Measurements from ENCODE around the gene RLBP1. TPM values are rescaled to one million over a fixed set of nuclear protein-coding genes. Genes with fewer than 3 reads are reported as not detected.

RLBP1 gene
- total RNA-seq, 1 donor from 2014 or later: not detected

DNA sequence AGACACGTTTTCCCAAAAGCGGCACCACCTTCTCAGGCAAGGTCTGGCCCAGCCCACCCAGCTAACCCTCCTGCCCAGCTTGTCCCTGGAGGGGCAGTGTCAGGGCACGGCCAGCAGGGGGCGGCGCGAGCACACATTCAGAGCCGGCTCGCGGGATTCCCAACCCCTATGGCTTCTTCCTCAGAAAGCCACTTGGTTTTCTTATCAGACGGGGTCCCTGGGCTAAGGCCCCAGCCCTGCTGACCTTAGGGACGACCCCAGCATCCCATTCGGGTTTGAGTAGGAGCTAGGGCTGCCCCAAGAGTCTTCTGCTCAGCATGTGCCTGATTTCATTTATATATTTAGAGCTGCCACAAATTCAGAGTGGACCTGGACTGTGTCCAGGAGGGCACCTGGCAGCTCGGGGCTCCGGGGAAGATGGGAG is 14.5 kb downstream of the RLBP1 start:
- peak; percentile 64 for DNase-seq (ENCODE audit: low spot score)

DNA sequence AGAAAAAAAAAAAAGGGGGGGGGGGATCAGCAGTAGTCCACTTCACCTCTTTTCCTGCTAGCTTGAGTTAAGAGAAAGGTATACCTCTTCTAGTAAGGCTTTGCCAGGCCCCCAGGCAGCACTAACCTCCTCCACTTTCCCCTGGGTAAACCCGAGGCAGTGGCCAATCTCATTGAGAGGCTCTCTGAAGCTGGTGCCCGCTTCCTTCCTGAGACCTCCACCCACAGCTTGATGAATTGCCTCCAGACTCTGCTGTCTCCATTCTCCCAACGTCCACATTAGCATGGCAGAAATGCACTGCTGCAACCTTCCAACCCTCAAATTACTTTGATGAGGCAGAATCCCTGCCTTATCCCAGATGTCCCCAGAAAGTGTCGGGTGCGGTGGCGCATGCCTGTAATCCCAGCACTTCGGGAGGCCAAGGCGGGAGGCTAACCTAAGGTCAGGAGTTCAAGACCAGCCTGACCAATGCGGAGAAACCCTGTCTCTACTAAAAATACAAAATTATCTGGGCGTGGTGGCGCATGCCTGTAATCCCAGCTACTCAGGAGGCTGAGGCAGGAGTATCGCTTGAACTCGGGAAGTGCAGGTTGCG is 15.3 kb downstream of the RLBP1 start:
- no peak for DNase-seq (ENCODE audit: low spot score)

DNA sequence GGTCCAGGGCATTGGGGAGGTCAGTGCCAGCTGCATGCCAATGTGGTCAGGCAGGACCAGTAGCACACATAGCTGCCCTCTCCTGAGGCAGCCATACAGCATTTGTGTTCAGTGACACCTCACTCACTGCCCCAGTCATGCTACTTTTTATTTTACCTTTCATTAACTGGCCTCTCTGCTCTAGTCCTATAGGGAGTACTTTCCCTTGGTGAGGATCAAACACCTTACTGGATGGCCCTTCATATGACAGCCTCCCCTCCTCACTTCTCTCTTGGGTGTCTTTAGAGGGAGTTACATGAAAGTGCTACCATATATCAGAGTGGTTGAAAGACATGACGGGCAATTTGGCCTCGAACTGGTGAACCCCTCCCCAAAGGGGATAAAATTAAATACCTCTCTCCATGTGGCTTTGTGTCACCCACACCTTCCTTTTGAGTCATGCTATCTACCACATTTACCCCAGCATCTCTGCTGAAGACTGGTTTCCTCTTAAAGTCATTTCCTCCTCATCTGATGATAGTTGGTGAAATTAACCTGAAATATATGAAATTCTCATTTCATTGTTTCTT is 17.6 kb downstream of the RLBP1 start:
- no peak for DNase-seq (ENCODE audit: low spot score)

DNA sequence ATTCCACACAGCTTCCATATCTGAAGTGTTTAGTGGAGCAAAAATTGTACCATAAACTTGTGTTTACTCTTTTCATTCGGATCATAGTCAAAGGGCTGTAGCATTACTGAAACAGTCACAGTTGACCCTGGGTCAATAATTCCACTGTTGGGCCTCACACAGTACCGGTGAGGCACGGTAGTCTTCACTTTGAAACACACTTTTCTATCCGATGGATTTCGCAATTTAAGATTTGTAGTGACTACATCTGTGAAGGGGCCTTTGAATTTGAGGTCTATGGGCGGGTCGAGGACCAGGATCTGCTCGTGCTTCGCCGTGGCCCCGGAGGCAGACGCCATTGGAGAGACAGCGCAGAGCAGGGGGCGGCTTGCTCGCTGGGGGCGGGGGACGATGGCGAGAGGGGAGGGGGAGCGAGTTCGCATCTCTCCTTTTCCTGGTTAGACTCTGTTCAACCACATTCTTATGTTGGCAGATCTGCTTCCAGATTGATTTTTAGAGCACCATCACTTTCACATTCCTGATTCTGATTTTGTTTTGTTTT is 19.8 kb downstream of the RLBP1 start:
- no peak for DNase-seq (ENCODE audit: low spot score)

DNA sequence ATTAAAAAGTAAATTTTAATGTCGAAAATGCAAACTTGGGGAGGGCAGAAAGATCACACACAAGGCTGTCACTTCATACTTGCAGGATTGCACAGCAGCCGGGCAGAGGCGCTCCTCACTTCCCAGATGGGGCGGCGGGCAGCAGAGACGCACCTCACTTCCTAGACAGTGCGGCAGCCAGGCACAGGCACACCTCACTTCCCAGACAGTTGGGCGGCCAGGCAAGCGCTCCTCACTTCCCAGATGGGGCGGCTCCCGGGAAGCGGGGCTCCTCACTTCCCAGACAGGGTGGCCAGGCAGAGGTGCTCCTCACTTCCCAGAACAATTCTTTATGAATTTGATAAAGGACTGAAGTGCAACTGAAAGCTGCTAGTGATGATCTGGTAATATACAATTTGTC is 21.2 kb downstream of the RLBP1 start:
- no peak for DNase-seq (ENCODE audit: low spot score)

DNA sequence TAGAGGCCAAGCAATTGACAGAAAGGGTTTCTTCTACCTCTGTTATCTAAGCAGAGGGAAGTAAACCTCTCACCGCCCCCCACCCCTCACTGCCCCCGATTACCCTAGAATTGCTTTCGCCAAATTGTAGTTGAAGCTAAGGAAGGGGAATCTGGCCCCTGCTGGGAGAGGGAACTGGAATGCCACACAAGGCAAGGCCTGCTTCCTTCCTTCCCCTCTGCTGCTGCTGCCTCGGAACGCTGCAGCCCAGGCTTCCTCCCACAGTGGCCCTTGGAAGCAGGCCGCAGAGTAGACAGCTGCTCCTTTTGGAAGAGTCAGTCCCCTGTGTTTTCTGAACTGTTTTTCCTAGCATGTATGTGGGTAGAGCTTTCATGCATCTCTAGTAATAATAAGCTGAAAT is 21.6 kb downstream of the RLBP1 start:
- DNase-seq (ENCODE audit: low spot score): no peak

DNA sequence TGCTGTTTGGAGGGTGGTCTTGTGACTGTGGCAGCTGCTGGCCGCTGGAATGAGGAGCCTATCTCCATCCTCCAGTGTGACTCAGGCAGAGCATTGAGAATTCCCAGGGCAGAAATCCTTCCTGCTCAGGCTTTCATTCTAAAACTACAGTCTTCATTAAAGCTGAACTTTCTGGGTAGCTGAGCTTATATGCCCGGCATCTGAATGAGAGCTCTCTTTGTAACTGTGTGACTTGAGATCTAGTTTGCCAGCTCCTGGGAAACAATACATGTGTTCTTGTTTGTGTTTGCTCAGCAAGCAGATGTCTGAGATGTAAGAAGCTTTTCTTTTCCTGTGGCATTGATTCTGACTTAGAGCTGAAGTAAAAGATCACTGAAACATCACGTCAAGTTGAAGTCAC is 22.4 kb downstream of the RLBP1 start:
- no peak for DNase-seq (ENCODE audit: low spot score)

DNA sequence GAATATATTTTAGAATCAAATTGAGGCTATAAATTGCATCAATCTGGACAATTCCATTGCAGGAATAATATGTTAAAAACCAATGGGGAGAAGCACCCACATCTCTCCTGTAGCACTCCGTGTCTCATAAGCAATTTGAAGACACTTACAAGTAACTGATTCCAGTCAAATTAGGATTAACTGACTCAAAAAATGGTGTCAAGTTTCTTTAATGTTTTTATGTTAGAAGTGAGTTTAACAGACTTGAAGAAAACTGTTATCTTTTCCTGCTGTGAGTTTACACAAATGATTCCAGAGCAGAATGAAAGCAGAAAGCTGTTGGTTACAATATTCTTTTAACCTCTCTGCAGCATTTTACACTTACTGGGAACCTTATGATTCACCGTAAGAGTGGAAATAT is 23.2 kb downstream of the RLBP1 start:
- no peak for DNase-seq (ENCODE audit: low spot score)

DNA sequence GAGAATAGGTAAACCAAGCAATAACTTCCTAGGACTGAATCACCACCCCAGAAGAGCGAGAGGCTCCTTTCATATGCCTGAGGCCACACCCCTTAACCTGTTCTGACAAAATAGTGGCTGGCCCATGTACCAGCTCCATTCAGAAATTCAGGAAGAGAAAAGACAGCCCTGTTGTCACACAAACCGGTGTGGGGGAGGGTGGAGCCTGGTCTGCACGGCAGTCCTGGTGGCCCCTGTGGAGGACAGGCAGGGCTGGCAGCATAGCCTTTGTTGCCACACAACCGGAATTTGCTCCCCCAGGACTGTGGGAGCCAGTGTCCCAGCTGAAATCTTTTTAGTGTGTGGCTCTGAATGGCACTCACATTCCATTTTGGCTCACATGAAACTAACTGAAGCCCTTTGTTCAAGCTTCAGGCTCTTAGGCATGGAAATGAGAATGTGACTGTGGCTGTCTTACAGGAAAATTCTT is 23.8 kb downstream of the RLBP1 start:
- peak; percentile 69 for DNase-seq (ENCODE audit: low spot score)

DNA sequence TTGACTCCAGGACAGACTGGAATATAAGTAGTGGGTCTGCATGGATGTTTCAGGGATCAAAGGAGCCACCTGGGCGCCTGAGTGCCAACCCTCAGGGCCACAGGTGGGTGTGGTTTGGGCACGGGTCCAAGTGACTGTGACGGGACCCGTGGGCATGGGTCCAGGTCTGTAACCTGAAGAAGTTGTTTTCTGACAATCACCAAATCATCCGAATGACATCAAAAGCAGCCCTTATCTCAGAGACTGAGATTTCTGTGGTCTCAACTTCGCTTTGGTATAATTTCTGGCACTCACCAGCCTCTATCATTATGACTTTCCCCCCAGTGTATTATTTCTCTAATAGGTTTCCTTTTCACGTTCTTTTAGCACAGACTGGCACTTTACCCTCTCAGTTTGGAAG is 24.4 kb downstream of the RLBP1 start:
- no peak for DNase-seq (ENCODE audit: low spot score)

DNA sequence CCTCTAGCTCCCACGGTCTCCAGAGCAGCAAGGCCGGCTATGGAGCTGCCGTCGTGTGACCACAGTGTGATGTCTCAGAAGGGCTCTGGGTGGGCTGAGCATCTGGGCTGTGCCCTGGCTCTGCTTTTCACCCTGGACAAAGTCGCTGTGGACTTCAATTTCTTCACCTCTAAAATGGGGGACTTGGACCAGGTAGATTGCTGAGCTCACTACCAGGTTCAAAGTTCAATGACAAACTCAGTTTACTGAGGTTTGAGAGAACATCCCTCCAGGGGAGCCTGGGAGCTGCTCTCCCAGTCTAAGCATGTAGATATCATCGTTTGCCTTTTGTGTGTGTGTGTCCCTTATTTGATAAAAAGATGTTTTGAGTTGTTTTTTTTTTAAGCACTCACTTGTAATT is 25.1 kb downstream of the RLBP1 start:
- DNase-seq (ENCODE audit: low spot score): no peak

DNA sequence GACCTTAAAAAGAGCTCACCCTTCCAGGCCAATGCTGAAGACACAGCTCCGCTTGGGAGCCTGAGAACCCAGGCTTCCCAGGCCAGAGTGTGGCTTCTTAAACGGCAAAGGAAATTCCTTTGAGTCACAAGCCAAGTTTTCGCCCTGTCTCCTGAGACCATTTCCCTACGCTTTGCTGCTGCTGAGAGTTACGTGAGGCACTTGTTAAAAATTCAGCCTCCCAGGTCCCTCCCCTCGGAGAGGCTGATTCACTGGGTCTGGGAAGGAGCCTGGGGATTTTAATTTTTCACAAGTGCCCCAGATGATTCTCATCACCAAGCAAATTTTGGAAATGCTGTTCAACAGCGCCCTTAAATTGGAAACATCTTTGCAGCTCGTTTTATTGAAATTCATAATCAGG is 25.5 kb downstream of the RLBP1 start:
- DNase-seq (ENCODE audit: low spot score): no peak

DNA sequence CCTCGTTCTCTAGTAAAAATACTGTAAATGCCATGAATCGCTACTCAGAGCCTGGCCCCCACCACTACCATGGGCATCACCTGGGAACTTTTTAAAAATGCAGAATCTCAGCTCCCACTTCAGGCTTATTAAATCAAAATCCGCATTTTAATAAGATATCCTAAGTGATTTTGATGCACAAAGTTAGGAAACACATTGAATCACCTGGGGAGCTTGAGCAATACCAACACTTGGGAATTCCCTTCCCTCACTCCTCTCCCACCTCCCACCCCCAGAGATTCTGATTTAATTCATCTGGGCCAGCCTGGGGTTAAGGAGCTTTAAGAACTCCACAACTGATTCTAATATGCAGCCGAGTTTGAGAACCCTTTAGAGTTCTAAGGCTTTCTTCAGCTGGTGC is 26.8 kb downstream of the RLBP1 start:
- no peak for DNase-seq (ENCODE audit: low spot score)

DNA sequence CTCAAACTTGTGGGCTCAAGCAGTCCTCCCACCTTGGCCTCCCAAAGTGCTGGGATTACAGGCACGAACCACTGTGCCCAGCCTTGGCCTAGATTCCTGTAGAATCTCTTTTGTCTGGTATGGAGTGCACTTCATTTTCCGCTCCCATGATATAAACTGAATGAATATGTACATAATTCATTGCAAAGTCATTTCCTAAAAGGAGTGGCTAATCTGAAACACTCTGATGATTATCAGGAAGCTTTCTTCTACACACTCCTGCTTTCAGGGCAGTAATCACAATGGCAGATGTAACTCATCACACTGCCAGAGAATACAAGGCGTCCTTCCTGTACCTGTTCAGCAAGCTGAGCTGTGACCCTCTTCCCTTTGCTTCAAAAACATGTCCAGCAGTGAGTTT is 28.6 kb downstream of the RLBP1 start:
- no peak for DNase-seq (ENCODE audit: low spot score)

DNA sequence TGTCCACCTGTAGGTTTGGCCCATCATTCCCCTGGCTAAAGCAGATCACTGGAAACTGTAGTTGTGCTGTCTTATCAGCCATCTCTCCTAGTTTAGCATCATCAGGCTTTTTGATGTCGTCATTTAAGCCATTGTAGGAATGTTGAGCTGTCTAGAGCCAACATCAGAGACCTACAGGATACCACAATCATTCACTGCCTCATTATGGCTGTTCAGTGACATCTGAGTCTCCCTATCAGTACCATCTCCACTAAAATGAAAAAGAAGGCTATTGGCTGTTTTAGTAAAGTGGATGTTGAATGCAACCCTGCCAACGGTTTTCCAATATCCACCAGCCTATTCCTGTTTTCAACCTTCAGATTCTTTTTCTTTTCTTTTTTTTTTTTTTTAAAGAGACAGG is 29.2 kb downstream of the RLBP1 start:
- DNase-seq (ENCODE audit: low spot score): no peak

DNA sequence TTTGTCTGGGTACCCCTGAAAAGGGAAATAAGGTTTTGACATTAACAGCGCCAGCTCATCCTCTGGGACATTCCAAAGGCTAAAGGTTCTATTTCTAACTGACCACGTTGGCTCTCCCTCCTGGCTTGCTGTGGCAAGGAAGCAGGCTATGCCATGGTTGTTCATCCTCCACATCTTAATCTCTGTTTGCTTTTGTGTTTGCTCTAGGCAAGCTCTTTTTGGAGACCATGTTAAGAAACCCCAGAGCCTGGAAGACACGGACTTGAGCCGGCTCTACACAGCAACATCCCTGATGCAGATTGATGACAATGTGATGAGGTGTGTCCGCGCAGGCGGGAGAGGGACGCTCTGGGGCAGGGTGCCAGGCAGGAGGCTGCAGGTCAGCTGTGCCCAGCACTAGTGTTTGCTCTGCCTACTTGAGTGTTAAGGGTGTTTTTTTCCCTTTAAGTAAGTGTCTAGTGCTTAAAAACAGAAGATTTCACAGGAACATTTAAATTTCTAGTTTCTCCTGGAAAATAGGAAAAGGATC is 33.3 kb downstream of the RLBP1 start:
- DNase-seq (ENCODE audit: low spot score): no peak

DNA sequence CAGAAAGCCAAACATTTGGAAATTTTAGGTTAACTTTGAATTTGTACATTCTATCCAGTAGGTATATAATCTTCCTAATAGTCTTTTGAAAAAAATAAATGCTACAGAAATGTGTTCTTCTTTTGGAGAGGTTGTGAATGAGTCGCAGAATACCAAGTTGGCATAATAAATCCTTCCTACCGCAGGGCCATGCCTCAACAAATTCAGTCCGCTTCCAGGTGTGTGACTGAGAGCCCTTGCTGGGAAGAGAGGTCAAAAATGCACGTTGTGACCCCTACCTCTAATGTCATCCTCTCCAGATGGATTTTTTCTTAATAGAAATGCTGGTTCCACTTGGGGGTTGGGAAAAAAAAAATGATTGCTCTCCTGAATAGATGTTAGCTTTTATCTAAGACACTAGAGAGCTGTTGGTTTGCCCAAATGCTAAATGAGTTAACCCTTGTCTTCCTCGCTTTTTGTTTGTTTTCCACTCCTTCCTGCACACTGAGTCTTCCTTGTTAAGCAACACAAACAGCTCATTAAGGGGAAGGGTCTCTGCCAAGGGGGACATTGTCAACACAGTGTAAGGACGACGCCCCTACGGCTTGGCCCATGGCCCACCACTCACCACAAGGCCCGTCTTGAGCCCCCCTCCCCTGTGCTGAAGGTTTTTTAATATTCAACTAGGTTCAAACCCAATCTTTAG is 33.9 kb downstream of the RLBP1 start:
- no peak for DNase-seq (ENCODE audit: low spot score)

DNA sequence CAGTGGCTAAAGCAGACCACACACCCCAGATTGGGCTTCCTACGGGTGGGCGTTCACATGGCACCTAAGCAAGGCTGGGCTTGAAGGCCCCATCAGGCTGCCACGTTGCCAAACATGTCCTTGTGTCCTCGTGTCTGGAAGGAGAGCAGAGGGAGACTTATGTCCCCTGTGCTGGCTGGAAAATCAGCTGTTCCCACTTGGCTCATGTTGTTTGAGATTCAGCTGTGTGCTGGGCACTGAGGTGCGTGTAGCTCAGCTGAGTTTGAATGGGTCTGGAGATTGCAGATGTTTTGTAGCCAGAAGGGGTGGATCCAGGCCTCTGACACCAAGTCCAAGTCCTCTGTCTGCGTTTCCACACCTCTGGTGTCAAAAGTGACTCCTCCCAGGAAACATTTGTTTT is 34.6 kb downstream of the RLBP1 start:
- DNase-seq (ENCODE audit: low spot score): no peak

DNA sequence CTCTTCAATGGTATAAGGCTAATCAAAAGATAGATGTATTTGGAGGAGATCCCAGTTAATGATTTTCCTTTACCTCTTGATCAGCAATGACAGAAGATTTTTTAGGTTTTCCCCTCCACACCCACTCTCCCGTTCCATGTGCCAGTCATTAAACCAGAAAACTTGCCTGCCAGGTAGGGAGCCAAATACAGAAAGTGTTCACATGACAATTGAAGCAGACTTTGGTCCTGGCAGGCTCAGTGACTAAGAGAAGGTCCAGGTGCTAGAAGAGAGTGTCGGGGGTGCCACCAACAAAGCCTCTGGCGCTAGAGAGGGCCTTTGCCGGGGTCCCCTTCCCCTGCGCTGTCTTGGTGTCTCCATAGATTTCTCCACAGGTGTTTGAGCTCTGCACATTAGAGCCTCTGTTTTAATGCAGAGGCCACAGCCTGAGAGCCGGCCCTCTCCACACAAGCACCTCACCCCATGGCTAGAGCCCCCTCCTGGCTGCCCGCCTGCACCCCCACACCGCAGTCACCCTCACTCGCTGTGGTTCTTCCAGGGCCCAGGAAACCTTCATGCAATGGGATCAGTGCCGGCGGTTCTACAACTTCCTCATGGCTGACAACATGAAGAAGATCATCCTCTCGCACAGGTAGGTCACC is 36.4 kb downstream of the RLBP1 start:
- DNase-seq (ENCODE audit: low spot score): no peak

DNA sequence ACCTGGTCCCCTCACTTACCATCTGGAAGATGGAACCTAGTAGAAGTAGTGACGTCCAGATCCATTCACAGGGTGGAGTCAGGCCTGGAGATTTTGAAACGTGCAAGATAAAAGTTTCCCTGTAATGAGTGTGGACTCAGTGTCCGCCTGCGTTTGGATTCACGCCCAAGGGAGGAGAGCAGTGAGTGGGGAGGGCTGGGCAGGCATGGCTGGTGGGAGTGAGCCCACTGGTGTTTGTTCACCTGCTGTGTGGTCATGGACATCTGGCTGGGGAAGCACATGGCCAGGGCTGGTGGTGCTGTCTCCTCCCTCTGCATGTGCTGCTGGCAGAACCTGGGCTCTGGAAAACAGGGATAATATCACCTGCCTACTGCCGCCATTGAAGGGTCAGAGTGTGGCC is 37.0 kb downstream of the RLBP1 start:
- DNase-seq (ENCODE audit: low spot score): no peak

DNA sequence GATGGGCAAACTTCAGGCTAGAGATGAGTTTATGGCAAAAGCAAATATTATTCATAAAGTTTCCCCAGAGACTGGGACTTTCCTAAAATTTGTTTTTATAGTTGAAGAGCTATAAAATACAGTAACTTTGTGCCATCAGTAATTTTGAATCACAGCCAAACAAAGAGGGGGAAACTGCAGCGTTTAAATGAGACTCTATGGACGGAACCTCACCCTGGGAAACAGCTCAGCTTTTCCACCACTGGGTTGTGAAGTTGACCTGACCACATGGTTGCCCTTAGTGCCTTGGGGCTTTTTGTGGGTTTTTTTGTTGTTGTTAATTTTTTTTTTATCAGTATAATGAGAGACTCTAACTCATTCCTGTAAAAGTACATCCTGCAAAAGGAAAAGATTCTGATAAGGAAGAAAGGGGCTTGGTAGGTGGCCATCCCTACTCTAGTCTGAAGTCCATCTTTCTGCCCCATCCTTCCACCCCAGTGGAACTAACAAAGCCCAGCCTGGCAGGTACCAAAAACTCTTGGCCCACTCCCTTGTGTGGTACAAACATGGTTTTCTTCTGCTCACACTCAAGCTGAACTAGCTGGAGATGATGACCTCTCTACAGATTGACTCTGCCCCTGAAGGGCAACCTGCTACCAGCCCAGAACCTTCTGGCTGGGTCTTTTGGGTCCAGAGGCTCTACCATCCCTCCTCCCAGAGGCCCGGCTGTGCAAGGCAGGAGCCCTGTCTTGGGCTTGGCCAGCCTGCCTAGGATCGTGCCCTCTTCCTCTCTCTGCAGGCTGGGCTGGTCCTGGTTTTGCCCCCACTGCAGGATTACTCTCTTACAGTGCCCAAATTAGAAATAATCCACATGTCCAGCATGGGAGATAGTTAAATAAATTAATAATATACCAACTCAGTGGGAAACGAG is 41.2 kb downstream of the RLBP1 start:
- DNase-seq (ENCODE audit: low spot score): no peak
